GM18507 (cell line): ENCODE results near the gene CWF19L1.
A peak's percentile ranks its signal among the peaks of the same experiment; 100 is the strongest.

ENCODE experiments used
- DNase-seq: peaks from one replicate; pipeline ENCODE4 v3.0.0; 2011; ENCODE audit warnings: low read depth; ENCODE audit not compliant: insufficient read length; ENCODE audit errors: extremely low spot score
- FAIRE-seq: peaks from 2 replicates; lab custom pipeline; 2011; peaks lifted over from hg19 to GRCh38; lab: Jason Lieb, UNC

The CWF19L1 gene

GRCh38 chr10:100185364-100186252 is 81.8 kb downstream of the CWF19L1 start, which contains the start of gene ERLIN1:
Gene ERLIN1 (minus strand): TSS chr10:100186029. CDS start chr10:100185626, 403 bp downstream.
- DNase-seq (peak; percentile 92), FAIRE-seq (peak; percentile 90)

- peak; percentile 53 for FAIRE-seq
- DNase-seq, result no peak
These were observed 82.6 kb downstream of the CWF19L1 start for GRCh38 chr10:100184840-100185239.

- DNase-seq (no peak), FAIRE-seq (no peak)
These were observed 83.0 kb downstream of the CWF19L1 start for GRCh38 chr10:100184426-100184825.

- no peak for FAIRE-seq
- DNase-seq, result no peak
These were observed 84.0 kb downstream of the CWF19L1 start for GRCh38 chr10:100183481-100183880.

- FAIRE-seq (peak; percentile 24), DNase-seq (no peak)
These were observed 84.5 kb downstream of the CWF19L1 start for GRCh38 chr10:100182908-100183307.
